Neural progenitor cell (in vitro differentiated cells): ENCODE data around the gene ZNF655. TPM values are rescaled to one million over a fixed set of nuclear protein-coding genes. Genes with fewer than 3 reads are reported as not detected.
A peak's percentile ranks its signal among the peaks of the same experiment; 100 is the strongest.
"Not testable (repeated sequence)": the region's sequence is repeated elsewhere in the genome, so short reads cannot be mapped to it uniquely, and the experiment has no call there.

Experiments used
- DNase-seq: peaks from one replicate; pipeline ENCODE4 v3.0.0-alpha.2; 2016; ENCODE audit warnings: low spot score
- H2AFZ ChIP-seq: fragments of 200-600 bp; sonication (generic); replicated peaks from 2 replicates; pipeline ENCODE4 v1.6.1; 2016; ENCODE audit warnings: antibody characterized with exemption
- H3F3A ChIP-seq: fragments of 200-600 bp; sonication (generic); 2 replicates; pipeline ENCODE4 v1.6.1; 2016; ENCODE audit warnings: antibody characterized with exemption, low read depth
- H3K27ac ChIP-seq: fragments of 200-600 bp; sonication (generic); 2 replicates; pipeline ENCODE4 v1.5.1; 2016; ENCODE audit warnings: mild to moderate bottlenecking
- H3K27me3 ChIP-seq: fragments of 200-600 bp; sonication (generic); 2 replicates; pipeline ENCODE4 v1.6.1; 2016; ENCODE audit warnings: mild to moderate bottlenecking, moderate library complexity
- H3K36me3 ChIP-seq: fragments of 200-600 bp; sonication (generic); 2 replicates; pipeline ENCODE4 v1.5.1; 2016
- H3K4me1 ChIP-seq: fragments of 200-600 bp; sonication (generic); 2 replicates; pipeline ENCODE4 v1.6.1; 2016; ENCODE audit warnings: mixed run types
- H3K4me2 ChIP-seq: fragments of 200-600 bp; sonication (generic); 2 replicates; pipeline ENCODE4 v1.6.1; 2016
- H3K4me3 ChIP-seq: fragments of 200-600 bp; sonication (generic); 2 replicates; pipeline ENCODE4 v1.5.1; 2016
- H3K79me2 ChIP-seq: fragments of 200-600 bp; sonication (generic); 2 replicates; pipeline ENCODE4 v1.6.1; 2016; ENCODE audit warnings: low read depth
- H3K9ac ChIP-seq: fragments of 200-600 bp; sonication (generic); 2 replicates; pipeline ENCODE4 v1.6.1; 2016
- H3K9me3 ChIP-seq: fragments of 200-600 bp; sonication (generic); 2 replicates; pipeline ENCODE4 v1.5.1; 2016; ENCODE audit warnings: low read depth
- H4K20me1 ChIP-seq: fragments of 200-600 bp; sonication (generic); 2 replicates; pipeline ENCODE4 v1.6.1; 2016; ENCODE audit warnings: low read depth
- H3K27ac Mint-ChIP-seq: 3 replicates; pipeline ENCODE4 v1.8.0; 2021; ENCODE audit warnings: mixed read lengths
- H3K27me3 Mint-ChIP-seq: 2 replicates; pipeline ENCODE4 v1.8.0; 2022; ENCODE audit warnings: low read depth, mild to moderate bottlenecking, inconsistent platforms, moderate library complexity, mixed read lengths; ENCODE audit not compliant: insufficient read depth
- H3K36me3 Mint-ChIP-seq: 3 replicates; pipeline ENCODE4 v1.8.0; 2021; ENCODE audit warnings: mixed read lengths
- H3K4me1 Mint-ChIP-seq: 3 replicates; pipeline ENCODE4 v1.8.0; 2021; ENCODE audit warnings: mixed read lengths
- H3K4me3 Mint-ChIP-seq: 3 replicates; pipeline ENCODE4 v1.8.0; 2021; ENCODE audit warnings: mild to moderate bottlenecking, moderate library complexity, mixed read lengths
- H3K9me3 Mint-ChIP-seq: 3 replicates; pipeline ENCODE4 v1.8.0; 2020; ENCODE audit warnings: mixed read lengths
- EZH2 ChIP-seq: fragments of 200-600 bp; sonication (generic); IDR thresholded peaks from 2 replicates; pipeline ENCODE4 v1.6.1; 2017; ENCODE audit warnings: antibody characterized with exemption, mild to moderate bottlenecking, moderate library complexity
- EZH2phosphoT487 ChIP-seq: fragments of 200-600 bp; sonication (generic); IDR thresholded peaks from 2 replicates; pipeline ENCODE4 v1.6.1; 2017; ENCODE audit warnings: antibody characterized with exemption
- total RNA-seq: library from RNA; depleted of rRNA; stranded (reverse); fragments of >200 nt; gene quantifications from 2 replicates; pipeline ENCODE4 v1.2.3, GENCODE V29; 2015; ENCODE audit warnings: low replicate concordance
- TF ChIP-seq, protein P1 (sequence below): fragments of 200-600 bp; sonication (generic); IDR thresholded peaks from 2 replicates; pipeline ENCODE4 v1.5.1; 2017; ENCODE audit warnings: antibody characterized with exemption, mild to moderate bottlenecking

Gene ZNF655
- total RNA-seq, 1 donor from 2014 or later: 66.3 TPM

GRCh38 chr7:99543081-99543671, 15.3 kb upstream of the ZNF655 start:
- Mint-ChIP-seq H3K4me3 (no peak overlapping the region), H3K27ac (no peak overlapping the region), H3K9me3 (peaks cover 54% of the 10 kb centered on the region), H3K27me3 (peaks cover 8% of the 10 kb centered on the region), H3K4me1 (no peaks in the 10 kb centered on the region), H3K36me3 (peaks cover 44% of the 10 kb centered on the region)
- H3K9me3 ChIP-seq: peaks cover 11% of the 10 kb centered on the region
- H3K36me3 ChIP-seq: peaks cover 18% of the 10 kb centered on the region
- no peak overlapping the region for H3K4me3 ChIP-seq
- H3K79me2 ChIP-seq: no peaks in the 10 kb centered on the region
- no peak overlapping the region for H3K27ac ChIP-seq
- no peaks in the 10 kb centered on the region for H3K27me3 ChIP-seq
- TF ChIP-seq EZH2phosphoT487: no peak
- H2AFZ ChIP-seq: no peak overlapping the region
- no peak overlapping the region for H3K4me2 ChIP-seq
- no peak for DNase-seq
- no peaks in the 10 kb centered on the region for H4K20me1 ChIP-seq
- no peaks in the 10 kb centered on the region for H3K4me1 ChIP-seq
- no peaks in the 10 kb centered on the region for H3F3A ChIP-seq
- no peak overlapping the region for H3K9ac ChIP-seq

- no peak overlapping the region for H3K27ac ChIP-seq
- H3K27me3 ChIP-seq: no peaks in the 10 kb centered on the region
- Mint-ChIP-seq H3K27me3 (peaks cover 8% of the 10 kb centered on the region), H3K9me3 (peaks cover 48% of the 10 kb centered on the region), H3K4me3 (no peak overlapping the region), H3K4me1 (no peaks in the 10 kb centered on the region), H3K36me3 (peaks cover 49% of the 10 kb centered on the region), H3K27ac (no peak overlapping the region)
- TF ChIP-seq EZH2phosphoT487 (no peak), EZH2 (no peak)
- TF ChIP-seq, protein P1, sequence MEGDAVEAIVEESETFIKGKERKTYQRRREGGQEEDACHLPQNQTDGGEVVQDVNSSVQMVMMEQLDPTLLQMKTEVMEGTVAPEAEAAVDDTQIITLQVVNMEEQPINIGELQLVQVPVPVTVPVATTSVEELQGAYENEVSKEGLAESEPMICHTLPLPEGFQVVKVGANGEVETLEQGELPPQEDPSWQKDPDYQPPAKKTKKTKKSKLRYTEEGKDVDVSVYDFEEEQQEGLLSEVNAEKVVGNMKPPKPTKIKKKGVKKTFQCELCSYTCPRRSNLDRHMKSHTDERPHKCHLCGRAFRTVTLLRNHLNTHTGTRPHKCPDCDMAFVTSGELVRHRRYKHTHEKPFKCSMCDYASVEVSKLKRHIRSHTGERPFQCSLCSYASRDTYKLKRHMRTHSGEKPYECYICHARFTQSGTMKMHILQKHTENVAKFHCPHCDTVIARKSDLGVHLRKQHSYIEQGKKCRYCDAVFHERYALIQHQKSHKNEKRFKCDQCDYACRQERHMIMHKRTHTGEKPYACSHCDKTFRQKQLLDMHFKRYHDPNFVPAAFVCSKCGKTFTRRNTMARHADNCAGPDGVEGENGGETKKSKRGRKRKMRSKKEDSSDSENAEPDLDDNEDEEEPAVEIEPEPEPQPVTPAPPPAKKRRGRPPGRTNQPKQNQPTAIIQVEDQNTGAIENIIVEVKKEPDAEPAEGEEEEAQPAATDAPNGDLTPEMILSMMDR: no peak
- no peaks in the 10 kb centered on the region for H3F3A ChIP-seq
- peaks cover 21% of the 10 kb centered on the region for H3K36me3 ChIP-seq
- H3K4me2 ChIP-seq: no peak overlapping the region
- H3K4me3 ChIP-seq: no peak overlapping the region
- DNase-seq: no peak
- no peaks in the 10 kb centered on the region for H4K20me1 ChIP-seq
- no peak overlapping the region for H3K9ac ChIP-seq
- H3K9me3 ChIP-seq: peaks cover 11% of the 10 kb centered on the region
- H3K4me1 ChIP-seq: no peaks in the 10 kb centered on the region
- H2AFZ ChIP-seq: no peak overlapping the region
- peaks cover under 1% of the 10 kb centered on the region for H3K79me2 ChIP-seq
Measured at GRCh38 chr7:99543916-99544315, 14.5 kb upstream of the ZNF655 start.

DNA sequence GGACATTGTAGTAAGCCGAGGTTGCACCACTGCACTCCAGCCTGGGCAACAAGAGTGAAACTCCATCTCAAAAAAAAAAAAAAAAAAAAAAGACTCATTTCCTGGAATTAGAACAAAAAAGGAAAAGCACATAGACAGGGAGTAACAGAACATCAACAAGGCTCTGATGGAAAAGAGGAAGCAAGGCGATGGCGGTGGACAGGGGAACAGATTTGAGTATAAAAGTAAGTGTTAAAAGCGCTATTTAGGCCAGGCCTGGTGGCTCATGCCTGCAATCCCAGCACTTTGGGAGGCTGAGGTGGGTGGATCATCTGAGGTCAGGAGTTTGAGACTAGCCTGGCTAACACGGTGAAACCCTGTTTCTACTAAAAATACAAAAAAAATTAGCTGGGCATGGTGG, 13.1 kb upstream of the ZNF655 start:
- not testable (repeated sequence) for H2AFZ ChIP-seq, H4K20me1 ChIP-seq, H3K4me3 Mint-ChIP-seq, H3K27ac Mint-ChIP-seq, H3K4me3 ChIP-seq, DNase-seq, H3K4me2 ChIP-seq, H3K4me1 ChIP-seq, H3K4me1 Mint-ChIP-seq, H3F3A ChIP-seq, H3K27me3 Mint-ChIP-seq, H3K9ac ChIP-seq, H3K27ac ChIP-seq, H3K27me3 ChIP-seq
- peaks cover 24% of the 10 kb centered on the region for H3K36me3 ChIP-seq
- H3K9me3 Mint-ChIP-seq: peaks cover 45% of the 10 kb centered on the region
- H3K9me3 ChIP-seq: peaks cover 11% of the 10 kb centered on the region
- peaks cover 12% of the 10 kb centered on the region for H3K79me2 ChIP-seq
- peaks cover 55% of the 10 kb centered on the region for H3K36me3 Mint-ChIP-seq

DNA sequence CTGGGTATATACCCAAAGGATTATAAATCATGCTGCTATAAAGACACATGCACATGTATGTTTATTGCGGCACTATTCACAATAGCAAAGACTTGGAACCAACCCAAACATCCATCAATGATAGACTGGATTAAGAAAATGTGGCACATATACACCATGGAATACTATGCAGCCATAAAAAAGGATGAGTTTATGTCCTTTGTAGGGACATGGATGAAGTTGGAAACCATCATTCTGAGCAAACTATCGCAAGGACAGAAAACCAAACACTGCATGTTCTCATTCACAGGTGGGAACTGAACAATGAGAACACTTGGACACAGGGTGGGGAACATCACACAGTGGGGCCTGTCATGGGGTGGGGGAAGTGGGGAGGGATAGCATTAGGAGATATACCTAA, 8.9 kb upstream of the ZNF655 start:
- not testable (repeated sequence) for H3K27ac ChIP-seq, H2AFZ ChIP-seq, H3K27me3 ChIP-seq, H3K9ac ChIP-seq, H3K4me2 ChIP-seq, H3K4me3 ChIP-seq, DNase-seq, H3K9me3 ChIP-seq, H3F3A ChIP-seq, H3K27ac Mint-ChIP-seq, H4K20me1 ChIP-seq, H3K4me1 ChIP-seq, H3K27me3 Mint-ChIP-seq
- H3K79me2 ChIP-seq: peaks cover 28% of the 10 kb centered on the region
- H3K4me3 Mint-ChIP-seq: peak overlapping the region; percentile 50
- peaks cover 24% of the 10 kb centered on the region for H3K36me3 ChIP-seq
- H3K36me3 Mint-ChIP-seq: peaks cover 35% of the 10 kb centered on the region
- H3K4me1 Mint-ChIP-seq: peaks cover 11% of the 10 kb centered on the region
- peaks cover 19% of the 10 kb centered on the region for H3K9me3 Mint-ChIP-seq

DNA sequence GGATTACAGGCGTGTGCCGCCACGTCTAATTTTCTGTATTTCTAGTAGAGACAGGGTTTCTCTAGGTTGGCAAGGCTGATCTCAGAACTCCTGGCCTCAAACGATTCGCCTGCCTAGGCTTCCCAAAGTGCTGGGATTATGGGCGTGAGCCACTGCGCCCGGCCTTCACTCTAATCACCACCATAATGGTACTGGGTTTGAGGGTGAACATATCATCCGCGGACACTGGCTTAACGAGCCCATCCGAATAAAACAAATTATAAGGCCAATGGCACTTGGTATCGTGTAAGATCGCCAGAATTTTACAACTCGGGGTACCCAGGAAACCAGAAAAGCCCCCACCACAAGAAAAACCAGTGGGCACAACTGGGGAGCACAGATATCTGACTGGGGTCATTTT, 7.1 kb upstream of the ZNF655 start:
- H3F3A ChIP-seq: peaks cover 5% of the 10 kb centered on the region
- H3K27me3 Mint-ChIP-seq: no peaks in the 10 kb centered on the region
- peak; percentile 12 for DNase-seq
- TF ChIP-seq, protein P1: no peak
- TF ChIP-seq EZH2 (no peak), EZH2phosphoT487 (no peak)
- no peak overlapping the region for H3K27ac Mint-ChIP-seq
- no peaks in the 10 kb centered on the region for H4K20me1 ChIP-seq
- peak overlapping the region; percentile 99 for H3K4me2 ChIP-seq
- peaks cover 39% of the 10 kb centered on the region for H3K36me3 Mint-ChIP-seq
- H2AFZ ChIP-seq: peak overlapping the region; percentile 44
- peaks cover 16% of the 10 kb centered on the region for H3K9me3 Mint-ChIP-seq
- H3K36me3 ChIP-seq: peaks cover 24% of the 10 kb centered on the region
- peaks cover 9% of the 10 kb centered on the region for H3K9me3 ChIP-seq
- peaks cover 6% of the 10 kb centered on the region for H3K4me1 ChIP-seq
- H3K27ac ChIP-seq: no peak overlapping the region
- H3K9ac ChIP-seq: peak overlapping the region; percentile 97
- peaks cover 33% of the 10 kb centered on the region for H3K79me2 ChIP-seq
- peaks cover 13% of the 10 kb centered on the region for H3K4me1 Mint-ChIP-seq
- peak overlapping the region; percentile 87 for H3K4me3 Mint-ChIP-seq
- peak overlapping the region; percentile 81 for H3K4me3 ChIP-seq
- H3K27me3 ChIP-seq: no peaks in the 10 kb centered on the region
